Prostate gland (tissue), 2 donors: ENCODE data around the gene TMEM92.

ENCODE experiments used
- POLR2A ChIP-seq: fragments of 450-650 bp; IDR thresholded peaks from one replicate; pipeline ENCODE4 v1.6.1; 2016; ENCODE audit warnings: antibody characterized with exemption, mild to moderate bottlenecking
- POLR2AphosphoS5 ChIP-seq: sonication (generic); formaldehyde crosslinking; IDR thresholded peaks from one replicate; pipeline ENCODE4 v1.6.1; 2017; ENCODE audit warnings: antibody characterized with exemption
- TF ChIP-seq, protein P1 (sequence below), 4 experiments: fragments of 200-600 bp in 2 of 4; fragments of 450-650 bp in 2 of 4; sonication (generic) in 2 of 4; IDR thresholded peaks; 1 replicate in 3 of 4; 2 replicates in 1 of 4; pipeline ENCODE4 v1.5.1; 2016 to 2019; ENCODE audit warnings: antibody characterized with exemption in 4 of 4, mild to moderate bottlenecking in 2 of 4, moderate library complexity in 2 of 4

DNA sequence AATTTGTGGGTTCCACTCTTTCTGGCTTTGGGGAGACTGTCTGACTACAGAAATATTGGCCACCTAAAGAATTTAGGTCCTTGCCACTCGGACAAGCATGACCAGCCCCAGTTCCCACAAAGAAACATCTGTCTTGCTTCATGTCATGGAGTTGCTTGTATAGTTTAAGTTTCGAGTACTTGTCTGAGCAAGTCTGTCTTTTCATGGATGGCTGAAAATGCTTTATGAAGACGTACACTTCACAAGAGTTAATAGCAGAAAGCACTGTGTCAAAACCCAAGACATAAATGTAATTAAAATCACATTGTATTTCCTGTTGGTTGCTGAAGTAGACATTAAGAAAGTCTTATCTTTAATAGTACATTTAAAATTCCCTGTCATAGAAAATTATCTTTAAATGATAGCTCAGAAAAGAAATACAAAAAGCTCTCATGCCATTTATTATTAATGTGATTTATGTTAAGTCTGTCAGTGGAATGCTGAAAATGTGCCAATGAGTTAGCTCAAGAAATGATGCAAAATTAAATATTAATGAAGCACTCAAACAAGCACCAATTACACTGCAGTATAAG lies 41.8 kb downstream of the TMEM92 start:
- TF ChIP-seq, protein P1, sequence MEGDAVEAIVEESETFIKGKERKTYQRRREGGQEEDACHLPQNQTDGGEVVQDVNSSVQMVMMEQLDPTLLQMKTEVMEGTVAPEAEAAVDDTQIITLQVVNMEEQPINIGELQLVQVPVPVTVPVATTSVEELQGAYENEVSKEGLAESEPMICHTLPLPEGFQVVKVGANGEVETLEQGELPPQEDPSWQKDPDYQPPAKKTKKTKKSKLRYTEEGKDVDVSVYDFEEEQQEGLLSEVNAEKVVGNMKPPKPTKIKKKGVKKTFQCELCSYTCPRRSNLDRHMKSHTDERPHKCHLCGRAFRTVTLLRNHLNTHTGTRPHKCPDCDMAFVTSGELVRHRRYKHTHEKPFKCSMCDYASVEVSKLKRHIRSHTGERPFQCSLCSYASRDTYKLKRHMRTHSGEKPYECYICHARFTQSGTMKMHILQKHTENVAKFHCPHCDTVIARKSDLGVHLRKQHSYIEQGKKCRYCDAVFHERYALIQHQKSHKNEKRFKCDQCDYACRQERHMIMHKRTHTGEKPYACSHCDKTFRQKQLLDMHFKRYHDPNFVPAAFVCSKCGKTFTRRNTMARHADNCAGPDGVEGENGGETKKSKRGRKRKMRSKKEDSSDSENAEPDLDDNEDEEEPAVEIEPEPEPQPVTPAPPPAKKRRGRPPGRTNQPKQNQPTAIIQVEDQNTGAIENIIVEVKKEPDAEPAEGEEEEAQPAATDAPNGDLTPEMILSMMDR (IDR thresholded peaks at IDR 0.05), result no peak
- TF ChIP-seq POLR2A, result no peak
- no peak for TF ChIP-seq POLR2AphosphoS5
